Smooth muscle cell (in vitro differentiated cells): ENCODE data around the gene METTL9. TPM values are rescaled to one million over a fixed set of nuclear protein-coding genes. Genes with fewer than 3 reads are reported as not detected.

Experiments
- DNase-seq: peaks from one replicate; lab custom pipeline; 2025; ENCODE audit not compliant: unreplicated experiment; lab: John Stamatoyannopoulos, UW
- H2AFZ ChIP-seq: fragments of 200-600 bp; sonication (generic); 2 replicates; pipeline ENCODE4 v1.6.0; 2016; ENCODE audit warnings: antibody characterized with exemption, low read depth, mild to moderate bottlenecking
- H3F3A ChIP-seq: fragments of 200-600 bp; sonication (generic); 2 replicates; pipeline ENCODE4 v1.6.0; 2017; ENCODE audit warnings: antibody characterized with exemption, low read depth
- H3K27ac ChIP-seq: fragments of 200-600 bp; sonication (generic); 2 replicates; pipeline ENCODE4 v1.5.1; 2016; ENCODE audit warnings: low read depth, mild to moderate bottlenecking
- H3K27me3 ChIP-seq: fragments of 200-600 bp; sonication (generic); 2 replicates; pipeline ENCODE4 v1.6.1; 2016; ENCODE audit warnings: low read depth, mild to moderate bottlenecking
- H3K36me3 ChIP-seq: fragments of 200-600 bp; sonication (generic); 2 replicates; pipeline ENCODE4 v1.5.1; 2016; ENCODE audit warnings: low read depth
- H3K4me1 ChIP-seq: fragments of 200-600 bp; sonication (generic); 2 replicates; pipeline ENCODE4 v1.5.1; 2016; ENCODE audit warnings: low read depth
- H3K4me2 ChIP-seq: fragments of 200-600 bp; sonication (generic); 2 replicates; pipeline ENCODE4 v1.6.0; 2016; ENCODE audit warnings: mild to moderate bottlenecking
- H3K4me3 ChIP-seq: fragments of 200-600 bp; sonication (generic); 2 replicates; pipeline ENCODE4 v1.5.1; 2016; ENCODE audit warnings: mild to moderate bottlenecking
- H3K79me2 ChIP-seq: fragments of 200-600 bp; sonication (generic); 2 replicates; pipeline ENCODE4 v1.6.0; 2016; ENCODE audit warnings: low read depth, mild to moderate bottlenecking
- H3K9ac ChIP-seq: fragments of 200-600 bp; sonication (generic); 2 replicates; pipeline ENCODE4 v1.6.0; 2016; ENCODE audit warnings: low read depth
- H3K9me3 ChIP-seq: fragments of 200-600 bp; sonication (generic); replicated peaks from 2 replicates; pipeline ENCODE4 v1.5.1; 2016; ENCODE audit warnings: low read depth
- H4K20me1 ChIP-seq: fragments of 200-600 bp; sonication (generic); 2 replicates; pipeline ENCODE4 v1.6.0; 2016; ENCODE audit warnings: low read depth
- CTCF ChIP-seq: fragments of 200-600 bp; sonication (generic); IDR thresholded peaks from 2 replicates; pipeline ENCODE4 v1.5.1; 2017; ENCODE audit warnings: borderline replicate concordance, mild to moderate bottlenecking, antibody characterized with exemption; ENCODE audit not compliant: insufficient read depth, poor library complexity, severe bottlenecking
- WGBS: methylation state at CpG from one replicate; pipeline ENCODE4 v1.1.7; 2016; ENCODE audit warnings: low lambda C conversion rate; 5-methylcytosine and 5-hydroxymethylcytosine counted together
- polyA plus RNA-seq: library from polyadenylated mRNA; unstranded; fragments of >200 nt; fragmentation: Nextera tagmentation; extraction: Ambion mirVana; gene quantifications from 2 replicates; pipeline ENCODE4 v1.2.1, GENCODE V29; 2016
- total RNA-seq: library from RNA; depleted of rRNA; stranded (reverse); fragments of >200 nt; gene quantifications from 2 replicates; pipeline ENCODE4 v1.2.3, GENCODE V29; 2014

METTL9 gene
- total and polyA plus RNA-seq, 2 experiments from 2014 or later: 97.5 to 157 TPM

GRCh38 chr16:21651515-21651914 lies 52.1 kb downstream of the METTL9 start:
- Histone ChIP-seq H3K79me2 (peaks cover 32% of the 10 kb centered on the region), H3K4me3 (no peak overlapping the region)
- no peak for TF ChIP-seq CTCF

GRCh38 chr16:21652453-21652852 lies 53.1 kb downstream of the METTL9 start, which contains the start of gene IGSF6:
TSS of gene IGSF6 (minus strand) at chr16:21652608. CDS start at chr16:21652598, 10 bp downstream.
- H3K36me3 ChIP-seq: peaks cover 7% of the 10 kb centered on the region
- no peak for DNase-seq
- H2AFZ ChIP-seq: no peak within 1 kb of the TSS
- H3K9me3 ChIP-seq: no peaks in the 10 kb centered on the region
- peaks cover 24% of the 10 kb centered on the region for H3K79me2 ChIP-seq
- no peak within 1 kb of the TSS for H3K4me2 ChIP-seq
- H3K9ac ChIP-seq: no peak within 1 kb of the TSS
- no peak for TF ChIP-seq CTCF
- peaks cover 70% of the 10 kb centered on the region for H4K20me1 ChIP-seq
- H3K4me3 ChIP-seq: no peak within 1 kb of the TSS
- H3K4me1 ChIP-seq: no peaks in the 10 kb centered on the region
- H3F3A ChIP-seq: no peaks in the 10 kb centered on the region
- no peaks in the 10 kb centered on the region for H3K27me3 ChIP-seq
- no peak within 1 kb of the TSS for H3K27ac ChIP-seq
- WGBS: 97% methylated on average over 6 of the region's 6 CpGs

More at GRCh38 chr16:21651515-21651914, 52.1 kb downstream of the METTL9 start:
- Histone ChIP-seq H3K9me3 (no peaks in the 10 kb centered on the region), H4K20me1 (peaks cover 76% of the 10 kb centered on the region), H2AFZ (no peak overlapping the region), H3K4me1 (no peaks in the 10 kb centered on the region), H3K27me3 (no peaks in the 10 kb centered on the region), H3K4me2 (no peak overlapping the region), H3K9ac (no peak overlapping the region), H3K36me3 (peaks cover 7% of the 10 kb centered on the region), H3F3A (no peaks in the 10 kb centered on the region), H3K27ac (no peak overlapping the region)
- 98% methylated on average over 3 of the region's 3 CpGs for WGBS
- no peak for DNase-seq

GRCh38 chr16:21653571-21653970 lies 54.2 kb downstream of the METTL9 start:
- H3K4me2 ChIP-seq: no peak overlapping the region
- H3K9ac ChIP-seq: no peak overlapping the region
- TF ChIP-seq CTCF: no peak
- H3K4me1 ChIP-seq: no peaks in the 10 kb centered on the region
- H3F3A ChIP-seq: no peaks in the 10 kb centered on the region
- H3K36me3 ChIP-seq: peaks cover 7% of the 10 kb centered on the region
- no peaks in the 10 kb centered on the region for H3K9me3 ChIP-seq
- no peak overlapping the region for H3K27ac ChIP-seq
- peaks cover 23% of the 10 kb centered on the region for H3K79me2 ChIP-seq
- 98% methylated on average over 5 of the region's 5 CpGs for WGBS
- no peak overlapping the region for H2AFZ ChIP-seq
- no peak for DNase-seq
- H3K27me3 ChIP-seq: no peaks in the 10 kb centered on the region
- peaks cover 64% of the 10 kb centered on the region for H4K20me1 ChIP-seq
- H3K4me3 ChIP-seq: no peak overlapping the region

- no peaks in the 10 kb centered on the region for H3K9me3 ChIP-seq
- DNase-seq: no peak
- H3K27ac ChIP-seq: no peak overlapping the region
- H3K4me2 ChIP-seq: no peak overlapping the region
- H3K9ac ChIP-seq: no peak overlapping the region
- H3K36me3 ChIP-seq: peaks cover 7% of the 10 kb centered on the region
- no peaks in the 10 kb centered on the region for H3F3A ChIP-seq
- no peak for TF ChIP-seq CTCF
- no peaks in the 10 kb centered on the region for H3K27me3 ChIP-seq
- WGBS: 91% methylated on average over 1 of the region's 1 CpG
- H3K79me2 ChIP-seq: peaks cover 18% of the 10 kb centered on the region
- H2AFZ ChIP-seq: no peak overlapping the region
- peaks cover 56% of the 10 kb centered on the region for H4K20me1 ChIP-seq
- H3K4me1 ChIP-seq: no peaks in the 10 kb centered on the region
- H3K4me3 ChIP-seq: no peak overlapping the region
Measured at GRCh38 chr16:21654466-21654865, 55.1 kb downstream of the METTL9 start.
